GM12878 (cell line): ENCODE results near the gene TRABD2A. TPM values are rescaled to one million over a fixed set of nuclear protein-coding genes. Genes with fewer than 3 reads are reported as not detected.

ENCODE experiments used
- ATF7 ChIP-seq: fragments of 450-650 bp; IDR thresholded peaks from 2 replicates; pipeline ENCODE4 v1.6.1; 2016; ENCODE audit warnings: low read depth, mild to moderate bottlenecking
- BHLHE40 ChIP-seq, 2 experiments: fragments of 450-650 bp in 1 of 2; IDR thresholded peaks; 2 replicates each; pipeline ENCODE4 v1.6.1; 2011 to 2017; ENCODE audit warnings: low read depth in 2 of 2, borderline replicate concordance in 1 of 2, improper control_type of control experiment in 1 of 2, low read length in 1 of 2, mild to moderate bottlenecking in 1 of 2
- CHD1 ChIP-seq: IDR thresholded peaks from 2 replicates; pipeline ENCODE4 v1.6.1; 2012; ENCODE audit warnings: low read depth, low read length, improper control_type of control experiment
- CREB1 ChIP-seq: IDR thresholded peaks from 2 replicates; pipeline ENCODE4 v1.6.1; 2012; ENCODE audit warnings: low read depth, mild to moderate bottlenecking, inconsistent platforms
- E2F8 ChIP-seq: fragments of 450-650 bp; IDR thresholded peaks from 2 replicates; pipeline ENCODE4 v1.6.1; 2018; ENCODE audit warnings: mild to moderate bottlenecking, low read depth, moderate library complexity; ENCODE audit not compliant: partially characterized antibody
- EGR1 ChIP-seq, 2 experiments: IDR thresholded peaks; 1 replicate in 1 of 2; 2 replicates in 1 of 2; pipeline ENCODE4 v1.6.1; 2011 to 2012; ENCODE audit warnings: low read depth in 2 of 2, low read length in 2 of 2, borderline replicate concordance in 1 of 2, mild to moderate bottlenecking in 1 of 2, moderate library complexity in 1 of 2
- FOXK2 ChIP-seq: fragments of 450-650 bp; IDR thresholded peaks from 2 replicates; pipeline ENCODE4 v1.6.1; 2017; ENCODE audit warnings: mild to moderate bottlenecking, moderate library complexity
- MXI1 ChIP-seq: fragments of 150-350 bp; IDR thresholded peaks from 2 replicates; pipeline ENCODE4 v1.6.1; 2011; ENCODE audit warnings: low read depth, mild to moderate bottlenecking, inconsistent platforms, low read length, improper control_type of control experiment
- NFYB ChIP-seq: IDR thresholded peaks from 2 replicates; pipeline ENCODE4 v1.6.1; 2011; ENCODE audit warnings: low read depth, mild to moderate bottlenecking, low read length, improper control_type of control experiment, moderate library complexity; ENCODE audit not compliant: insufficient read depth
- REST ChIP-seq: IDR thresholded peaks from 2 replicates; pipeline ENCODE4 v1.6.1; 2012; ENCODE audit warnings: mild to moderate bottlenecking, low read depth, low read length
- SKIL ChIP-seq: fragments of 450-650 bp; IDR thresholded peaks from 2 replicates; pipeline ENCODE4 v1.6.1; 2017; ENCODE audit warnings: mild to moderate bottlenecking, low read depth, inconsistent platforms; ENCODE audit not compliant: poor library complexity, severe bottlenecking
- SMARCA5 ChIP-seq: fragments of 450-650 bp; IDR thresholded peaks from 2 replicates; pipeline ENCODE4 v1.6.1; 2017; ENCODE audit warnings: mild to moderate bottlenecking
- SMC3 ChIP-seq: IDR thresholded peaks from 2 replicates; pipeline ENCODE4 v1.6.1; 2011; ENCODE audit warnings: low read length, improper control_type of control experiment, borderline replicate concordance
- polyA plus RNA-seq, 11 experiments: library from polyadenylated mRNA; depleted of rRNA in 4 of 11; unstranded in 6 of 11; stranded (reverse) in 5 of 11; fragments of >200 nt; fragmentation: Nextera tagmentation in 4 of 11; fragmentation: Illumina TruSeq in 1 of 11; extraction: Ambion mirVana in 4 of 11; extraction: Trizol in 1 of 11; gene quantifications; 1 replicate in 1 of 11; 2 replicates in 10 of 11; pipeline versions ENCODE4 v1.2.1 to v1.2.3, GENCODE V29; 2011 to 2016; ENCODE audit warnings: inconsistent platforms in 2 of 11, missing spikeins in 2 of 11, low read depth in 1 of 11
- total RNA-seq, 4 experiments: library from RNA; depleted of rRNA in 3 of 4; stranded (reverse); fragments of >200 nt in 3 of 4; fragmentation: Illumina TruSeq in 1 of 4; extraction: Trizol in 1 of 4; gene quantifications; 2 replicates each; pipeline versions ENCODE4 v1.2.1 to v1.2.3, GENCODE V29; 2013 to 2021
- TF ChIP-seq, protein P1 (sequence below): fragments of 450-650 bp; IDR thresholded peaks from 2 replicates; pipeline ENCODE4 v1.6.1; 2017; ENCODE audit warnings: borderline replicate concordance
- TF ChIP-seq, protein P2 (sequence below): IDR thresholded peaks from 2 replicates; pipeline ENCODE4 v1.6.1; 2011; ENCODE audit warnings: low read depth, low read length, improper control_type of control experiment, borderline replicate concordance
- TF ChIP-seq, protein P3 (sequence below): IDR thresholded peaks from 2 replicates; pipeline ENCODE4 v1.6.1; 2012; ENCODE audit warnings: low read depth, low read length, improper control_type of control experiment

Gene TRABD2A
- total and polyA plus RNA-seq, 10 of the 15 experiments (the other 5 are each of a cell fraction or from before 2014, with no cell fraction given) = 1.4 to 7.6 (median 4.1) TPM

GRCh38 chr2:84919885-84920580 is 39.1 kb upstream of the TRABD2A start (continued):
- TF ChIP-seq, protein P1, sequence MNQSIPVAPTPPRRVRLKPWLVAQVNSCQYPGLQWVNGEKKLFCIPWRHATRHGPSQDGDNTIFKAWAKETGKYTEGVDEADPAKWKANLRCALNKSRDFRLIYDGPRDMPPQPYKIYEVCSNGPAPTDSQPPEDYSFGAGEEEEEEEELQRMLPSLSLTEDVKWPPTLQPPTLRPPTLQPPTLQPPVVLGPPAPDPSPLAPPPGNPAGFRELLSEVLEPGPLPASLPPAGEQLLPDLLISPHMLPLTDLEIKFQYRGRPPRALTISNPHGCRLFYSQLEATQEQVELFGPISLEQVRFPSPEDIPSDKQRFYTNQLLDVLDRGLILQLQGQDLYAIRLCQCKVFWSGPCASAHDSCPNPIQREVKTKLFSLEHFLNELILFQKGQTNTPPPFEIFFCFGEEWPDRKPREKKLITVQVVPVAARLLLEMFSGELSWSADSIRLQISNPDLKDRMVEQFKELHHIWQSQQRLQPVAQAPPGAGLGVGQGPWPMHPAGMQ = no peak
- TF ChIP-seq SKIL (no peak), MXI1 (no peak), REST (no peak), FOXK2 (no peak), EGR1 (IDR thresholded peaks at IDR 0.05; ENCODE audit: borderline replicate concordance in 1 of 2, low read depth in 2 of 2, low read length in 2 of 2) (peak in 1 of 2 experiments; percentile 88; a peak in 2 of 3 replicates), NFYB (peak; percentile 59), CHD1 (no peak), ATF7 (no peak), SMC3 (no peak), SMARCA5 (no peak), CREB1 (no peak), E2F8 (no peak), BHLHE40 (IDR thresholded peaks at IDR 0.05; ENCODE audit: borderline replicate concordance in 1 of 2, low read depth in 2 of 2, low read length in 1 of 2) (peak; percentile 50 to 58; a peak in 1 of 4 replicates)
- TF ChIP-seq, protein P2, sequence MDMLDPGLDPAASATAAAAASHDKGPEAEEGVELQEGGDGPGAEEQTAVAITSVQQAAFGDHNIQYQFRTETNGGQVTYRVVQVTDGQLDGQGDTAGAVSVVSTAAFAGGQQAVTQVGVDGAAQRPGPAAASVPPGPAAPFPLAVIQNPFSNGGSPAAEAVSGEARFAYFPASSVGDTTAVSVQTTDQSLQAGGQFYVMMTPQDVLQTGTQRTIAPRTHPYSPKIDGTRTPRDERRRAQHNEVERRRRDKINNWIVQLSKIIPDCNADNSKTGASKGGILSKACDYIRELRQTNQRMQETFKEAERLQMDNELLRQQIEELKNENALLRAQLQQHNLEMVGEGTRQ = no peak
- TF ChIP-seq, protein P3, sequence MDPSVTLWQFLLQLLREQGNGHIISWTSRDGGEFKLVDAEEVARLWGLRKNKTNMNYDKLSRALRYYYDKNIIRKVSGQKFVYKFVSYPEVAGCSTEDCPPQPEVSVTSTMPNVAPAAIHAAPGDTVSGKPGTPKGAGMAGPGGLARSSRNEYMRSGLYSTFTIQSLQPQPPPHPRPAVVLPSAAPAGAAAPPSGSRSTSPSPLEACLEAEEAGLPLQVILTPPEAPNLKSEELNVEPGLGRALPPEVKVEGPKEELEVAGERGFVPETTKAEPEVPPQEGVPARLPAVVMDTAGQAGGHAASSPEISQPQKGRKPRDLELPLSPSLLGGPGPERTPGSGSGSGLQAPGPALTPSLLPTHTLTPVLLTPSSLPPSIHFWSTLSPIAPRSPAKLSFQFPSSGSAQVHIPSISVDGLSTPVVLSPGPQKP = no peak
